SK-N-SH (cell line): ENCODE data around the gene CACNA1E. TPM values are rescaled to one million over a fixed set of nuclear protein-coding genes. Genes with fewer than 3 reads are reported as not detected.

Source experiments
- CTCF ChIA-PET: fragments of 300-600, 350-600 bp; formaldehyde crosslinking; extraction: SDS; loops from one replicate; lab custom pipeline; 2021; lab: Yijun Ruan, JAX
- POLR2A ChIA-PET: fragments of 350-600 bp; sonication (Branson Sonifier 250); formaldehyde crosslinking; extraction: SDS; loops from one replicate; lab custom pipeline; 2020; ENCODE audit warnings: antibody characterized with exemption, inconsistent platforms; lab: Yijun Ruan, JAX
- DNase-seq: peaks from one replicate; pipeline ENCODE4 v3.0.0; 2012
- H2AFZ ChIP-seq: fragments of 200-600 bp; sonication (generic); 2 replicates; pipeline ENCODE4 v1.8.1; 2016; ENCODE audit warnings: antibody characterized with exemption, mild to moderate bottlenecking, low read depth
- H3F3A ChIP-seq: fragments of 200-600 bp; sonication (generic); replicated peaks from 2 replicates; pipeline ENCODE3; 2016; ENCODE audit warnings: antibody characterized with exemption, mild to moderate bottlenecking; ENCODE audit not compliant: insufficient read depth
- H3K27ac ChIP-seq, 2 experiments: fragments of 200-500 bp in 1 of 2; fragments of 200-600 bp in 1 of 2; sonication (Bioruptor generic) in 1 of 2; sonication (generic), shearing (Covaris generic) in 1 of 2; 2 replicates each; pipeline versions ENCODE4 v1.5.1 to v1.6.1; 2014 to 2016; ENCODE audit warnings: low read depth in 2 of 2, inconsistent platforms in 1 of 2, low read length in 1 of 2, mild to moderate bottlenecking in 1 of 2, mixed read lengths in 1 of 2
- H3K27me3 ChIP-seq: fragments of 200-600 bp; sonication (generic), shearing (Covaris generic); 2 replicates; pipeline ENCODE4 v1.6.1; 2016; ENCODE audit warnings: mixed run types; ENCODE audit not compliant: insufficient read depth
- H3K36me3 ChIP-seq, 2 experiments: fragments of 200-500 bp in 1 of 2; fragments of 200-600 bp in 1 of 2; sonication (Bioruptor generic) in 1 of 2; sonication (generic) in 1 of 2; replicated peaks in 1 of 2; 2 replicates each; pipeline versions ENCODE3 to v1.5.1; 2014 to 2016; ENCODE audit warnings: low read length in 1 of 2, mild to moderate bottlenecking in 1 of 2; ENCODE audit not compliant: insufficient read depth in 2 of 2, control insufficient read depth in 1 of 2
- H3K4me1 ChIP-seq, 2 experiments: fragments of 200-500 bp in 1 of 2; fragments of 200-600 bp in 1 of 2; sonication (Bioruptor generic) in 1 of 2; sonication (generic), shearing (Covaris generic) in 1 of 2; 2 replicates each; pipeline versions ENCODE4 v1.5.1 to v1.6.1; 2014 to 2016; ENCODE audit warnings: low read depth in 1 of 2, low read length in 1 of 2, mixed run types in 1 of 2; ENCODE audit not compliant: insufficient read depth in 2 of 2, control insufficient read depth in 1 of 2
- H3K4me2 ChIP-seq: fragments of 200-600 bp; sonication (generic), shearing (Covaris generic); 2 replicates; pipeline ENCODE4 v1.6.1; 2017; ENCODE audit warnings: mixed run types
- H3K4me3 ChIP-seq, 2 experiments: fragments of 200-500 bp in 1 of 2; fragments of 200-600 bp in 1 of 2; sonication (Bioruptor generic) in 1 of 2; sonication (generic), shearing (Covaris generic) in 1 of 2; 2 replicates each; pipeline versions ENCODE4 v1.5.1 to v1.8.1; 2014 to 2016; ENCODE audit warnings: low read depth in 2 of 2, inconsistent platforms in 1 of 2, low read length in 1 of 2, mild to moderate bottlenecking in 1 of 2, mixed read lengths in 1 of 2, moderate library complexity in 1 of 2
- H3K79me2 ChIP-seq: fragments of 200-600 bp; sonication (generic); 2 replicates; pipeline ENCODE4 v1.8.1; 2017; ENCODE audit warnings: mild to moderate bottlenecking; ENCODE audit not compliant: insufficient read depth
- H3K9ac ChIP-seq: fragments of 200-600 bp; sonication (generic); 2 replicates; pipeline ENCODE4 v1.6.1; 2017; ENCODE audit warnings: mixed run types
- H3K9me2 ChIP-seq: fragments of 200-600 bp; sonication (generic); 2 replicates; pipeline ENCODE4 v1.6.1; 2017; ENCODE audit warnings: mixed run types
- H3K9me3 ChIP-seq: fragments of 200-600 bp; sonication (generic); 2 replicates; pipeline ENCODE4 v1.6.1; 2017; ENCODE audit warnings: mixed run types, mild to moderate bottlenecking, moderate library complexity
- H4K20me1 ChIP-seq: fragments of 200-600 bp; sonication (generic); 2 replicates; pipeline ENCODE4 v1.6.1; 2017; ENCODE audit warnings: mild to moderate bottlenecking, mixed run types; ENCODE audit not compliant: insufficient read depth
- CHD2 ChIP-seq: fragments of 150-350 bp; IDR thresholded peaks from 2 replicates; pipeline ENCODE4 v1.6.1; 2018; ENCODE audit warnings: low read length; ENCODE audit not compliant: partially characterized antibody
- ELF1 ChIP-seq: IDR thresholded peaks from 2 replicates; pipeline ENCODE4 v1.4.0; 2012
- EP300 ChIP-seq, 2 experiments: IDR thresholded peaks; 2 replicates each; pipeline versions ENCODE4 v1.4.0 to v1.6.1; 2012; ENCODE audit warnings: borderline replicate concordance in 1 of 2, low read depth in 1 of 2, low read length in 1 of 2
- FOXM1 ChIP-seq: IDR thresholded peaks from 2 replicates; pipeline ENCODE4 v1.4.0; 2012; ENCODE audit warnings: low read depth, mild to moderate bottlenecking
- GABPA ChIP-seq: IDR thresholded peaks from 2 replicates; pipeline ENCODE4 v1.4.0; 2012; ENCODE audit warnings: low read depth, mild to moderate bottlenecking
- GATA2 ChIP-seq: sonication (generic); formaldehyde crosslinking; IDR thresholded peaks from 2 replicates; pipeline ENCODE4 v1.5.0; 2020; ENCODE audit warnings: mild to moderate bottlenecking, missing genetic modification reagents
- NRF1 ChIP-seq: IDR thresholded peaks from 2 replicates; pipeline ENCODE4 v1.6.1; 2012; ENCODE audit warnings: low read depth, mild to moderate bottlenecking, low read length
- POLR2AphosphoS5 ChIP-seq: IDR thresholded peaks from 2 replicates; pipeline ENCODE4 v1.6.1; 2012; ENCODE audit warnings: low read depth, low read length
- RAD21 ChIP-seq: IDR thresholded peaks from 2 replicates; pipeline ENCODE4 v1.6.1; 2012; ENCODE audit warnings: mild to moderate bottlenecking, low read length
- RCOR1 ChIP-seq: fragments of 150-350 bp; IDR thresholded peaks from 2 replicates; pipeline ENCODE4 v1.6.1; 2017; ENCODE audit warnings: antibody characterized with exemption, low read length
- RXRA ChIP-seq: IDR thresholded peaks from 2 replicates; pipeline ENCODE4 v1.4.0; 2012; ENCODE audit warnings: low read depth, mild to moderate bottlenecking, borderline replicate concordance
- SIN3A ChIP-seq: IDR thresholded peaks from 2 replicates; pipeline ENCODE4 v1.6.1; 2012; ENCODE audit warnings: low read depth, mild to moderate bottlenecking, low read length, moderate library complexity, borderline replicate concordance
- SMC3 ChIP-seq: IDR thresholded peaks from 2 replicates; pipeline ENCODE4 v1.6.1; 2012; ENCODE audit warnings: low read depth, low read length, improper control_type of control experiment
- TAF1 ChIP-seq: IDR thresholded peaks from 2 replicates; pipeline ENCODE4 v1.6.1; 2012; ENCODE audit warnings: low read depth, mild to moderate bottlenecking, low read length, moderate library complexity, borderline replicate concordance
- WGBS: methylation state at CpG from one replicate; pipeline ENCODE4 v1.1.6; 2017; ENCODE audit warnings: low lambda C conversion rate; 5-methylcytosine and 5-hydroxymethylcytosine counted together
- polyA plus RNA-seq, 3 experiments: library from polyadenylated mRNA; depleted of rRNA; stranded (reverse); fragments of >200 nt; gene quantifications; 2 replicates each; pipeline ENCODE4 v1.2.3, GENCODE V29; 2012
- TF ChIP-seq, protein P1 (sequence below): IDR thresholded peaks from 2 replicates; pipeline ENCODE4; 2012
- TF ChIP-seq, protein P2 (sequence below): IDR thresholded peaks from 2 replicates; pipeline ENCODE4 v1.4.0; 2012; ENCODE audit warnings: low read depth, borderline replicate concordance
- TF ChIP-seq, protein P3 (sequence below): IDR thresholded peaks from 2 replicates; pipeline ENCODE4 v1.4.0; 2012; ENCODE audit warnings: low read depth
- TF ChIP-seq, protein P4 (sequence below): fragments of 150-350 bp; IDR thresholded peaks from 2 replicates; pipeline ENCODE4 v1.6.1; 2017; ENCODE audit warnings: antibody characterized with exemption, low read length, low read depth, borderline replicate concordance
- TF ChIP-seq, protein P5 (sequence below): IDR thresholded peaks from 2 replicates; pipeline ENCODE4 v1.4.0; 2012; ENCODE audit warnings: low read depth, borderline replicate concordance

Gene CACNA1E
- polyA plus RNA-seq, 1 of the 3 experiments (the other 2 are of a cell fraction): not detected

DNA sequence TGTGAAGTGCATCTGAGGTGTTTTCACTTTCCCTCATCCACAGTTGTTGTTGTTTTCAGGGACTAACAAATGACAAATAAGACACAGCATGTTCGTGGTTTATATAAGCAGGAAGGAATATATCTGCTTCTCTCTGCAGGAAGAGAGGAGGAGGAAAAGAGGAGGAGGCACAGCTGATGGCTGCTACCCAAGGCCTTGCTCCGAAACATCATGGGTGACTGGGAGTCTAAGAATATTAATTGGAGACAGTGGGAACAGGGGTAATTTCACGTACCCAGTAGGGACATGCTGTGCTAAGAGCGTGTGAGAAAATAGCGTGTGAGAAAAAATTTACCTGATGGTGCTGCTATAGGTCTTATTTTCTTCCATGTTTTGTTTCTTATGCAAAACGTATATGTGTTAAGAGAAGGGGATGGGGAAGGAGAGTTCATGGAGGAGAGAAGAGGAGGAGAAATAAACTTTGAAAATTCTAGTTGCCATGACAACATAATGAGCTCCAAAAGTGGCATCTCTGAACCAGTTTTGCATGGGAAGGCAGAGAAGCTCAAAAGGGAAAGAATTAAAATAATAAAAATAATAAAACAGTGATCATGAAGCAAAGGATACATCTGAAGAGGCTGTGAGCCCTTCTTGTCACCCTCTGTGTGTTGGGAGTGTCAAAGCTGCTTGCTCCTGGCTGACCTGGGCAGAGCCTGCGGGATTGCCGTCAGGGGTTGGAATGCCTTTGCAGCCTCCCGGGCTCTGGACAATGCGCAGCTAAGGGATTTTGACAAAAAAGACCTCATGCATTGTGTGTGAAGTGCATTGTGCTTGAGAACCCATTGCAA lies 192.0 kb downstream of the CACNA1E start:
- Histone ChIP-seq H3F3A (no peaks in the 10 kb centered on the region), H3K9me3 (no peaks in the 10 kb centered on the region), H3K4me2 (no peak overlapping the region), H3K4me3 (no peak overlapping the region), H3K4me1 (no peaks in the 10 kb centered on the region), H3K27me3 (no peaks in the 10 kb centered on the region), H3K36me3 (no peaks in the 10 kb centered on the region), H3K9ac (no peak overlapping the region), H3K9me2 (no peaks in the 10 kb centered on the region), H2AFZ (no peak overlapping the region), H3K79me2 (no peaks in the 10 kb centered on the region), H4K20me1 (no peaks in the 10 kb centered on the region), H3K27ac (no peak overlapping the region)
- DNase-seq: no peak
- WGBS: 32% methylated on average over 8 of the region's 10 CpGs
- TF ChIP-seq, protein P1, sequence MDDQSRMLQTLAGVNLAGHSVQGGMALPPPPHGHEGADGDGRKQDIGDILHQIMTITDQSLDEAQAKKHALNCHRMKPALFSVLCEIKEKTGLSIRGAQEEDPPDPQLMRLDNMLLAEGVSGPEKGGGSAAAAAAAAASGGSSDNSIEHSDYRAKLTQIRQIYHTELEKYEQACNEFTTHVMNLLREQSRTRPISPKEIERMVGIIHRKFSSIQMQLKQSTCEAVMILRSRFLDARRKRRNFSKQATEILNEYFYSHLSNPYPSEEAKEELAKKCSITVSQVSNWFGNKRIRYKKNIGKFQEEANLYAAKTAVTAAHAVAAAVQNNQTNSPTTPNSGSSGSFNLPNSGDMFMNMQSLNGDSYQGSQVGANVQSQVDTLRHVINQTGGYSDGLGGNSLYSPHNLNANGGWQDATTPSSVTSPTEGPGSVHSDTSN: no peak
- no peak for TF ChIP-seq SIN3A
- TF ChIP-seq, protein P2, sequence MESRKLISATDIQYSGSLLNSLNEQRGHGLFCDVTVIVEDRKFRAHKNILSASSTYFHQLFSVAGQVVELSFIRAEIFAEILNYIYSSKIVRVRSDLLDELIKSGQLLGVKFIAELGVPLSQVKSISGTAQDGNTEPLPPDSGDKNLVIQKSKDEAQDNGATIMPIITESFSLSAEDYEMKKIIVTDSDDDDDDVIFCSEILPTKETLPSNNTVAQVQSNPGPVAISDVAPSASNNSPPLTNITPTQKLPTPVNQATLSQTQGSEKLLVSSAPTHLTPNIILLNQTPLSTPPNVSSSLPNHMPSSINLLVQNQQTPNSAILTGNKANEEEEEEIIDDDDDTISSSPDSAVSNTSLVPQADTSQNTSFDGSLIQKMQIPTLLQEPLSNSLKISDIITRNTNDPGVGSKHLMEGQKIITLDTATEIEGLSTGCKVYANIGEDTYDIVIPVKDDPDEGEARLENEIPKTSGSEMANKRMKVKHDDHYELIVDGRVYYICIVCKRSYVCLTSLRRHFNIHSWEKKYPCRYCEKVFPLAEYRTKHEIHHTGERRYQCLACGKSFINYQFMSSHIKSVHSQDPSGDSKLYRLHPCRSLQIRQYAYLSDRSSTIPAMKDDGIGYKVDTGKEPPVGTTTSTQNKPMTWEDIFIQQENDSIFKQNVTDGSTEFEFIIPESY: no peak
- TF ChIP-seq GATA2 (CRISPR knock-in tag): no peak
- no peak for TF ChIP-seq NRF1
- no peak for TF ChIP-seq RXRA
- no peak for TF ChIP-seq SMC3
- TF ChIP-seq, protein P3, sequence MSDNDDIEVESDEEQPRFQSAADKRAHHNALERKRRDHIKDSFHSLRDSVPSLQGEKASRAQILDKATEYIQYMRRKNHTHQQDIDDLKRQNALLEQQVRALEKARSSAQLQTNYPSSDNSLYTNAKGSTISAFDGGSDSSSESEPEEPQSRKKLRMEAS: no peak
- TF ChIP-seq GABPA: no peak
- TF ChIP-seq TAF1: no peak
- no peak for TF ChIP-seq RCOR1
- TF ChIP-seq ELF1: no peak
- no peak for TF ChIP-seq CHD2
- ChIA-PET CTCF (interaction anchor here (1.0 to 5.0 kb wide), 3 partner anchors 12 to 197 kb away, joined by 4 to 32 read pairs (median 5); partner anchors contain the start of gene CACNA1E), POLR2A (no interaction called here)

DNA sequence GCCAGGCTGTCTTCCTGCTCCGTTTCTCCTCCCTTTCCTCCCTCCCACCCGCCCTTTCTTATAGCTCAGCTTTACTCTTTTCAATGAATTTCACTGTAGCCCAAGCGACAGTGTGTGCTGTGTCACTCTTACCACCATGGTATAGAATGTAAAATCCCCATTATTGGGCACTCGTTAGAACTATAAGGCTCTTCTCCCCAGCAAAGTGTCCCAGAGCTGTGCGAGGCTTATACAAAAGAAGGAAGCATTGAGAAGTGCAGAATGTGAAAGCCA lies 192.5 kb downstream of the CACNA1E start:
- H3K36me3 ChIP-seq: no peaks in the 10 kb centered on the region
- H3F3A ChIP-seq: no peaks in the 10 kb centered on the region
- no peaks in the 10 kb centered on the region for H3K4me1 ChIP-seq
- no peaks in the 10 kb centered on the region for H3K9me3 ChIP-seq
- no peaks in the 10 kb centered on the region for H3K27me3 ChIP-seq
- TF ChIP-seq EP300 (IDR thresholded peaks at IDR 0.05; ENCODE audit: borderline replicate concordance in 1 of 2, low read depth in 1 of 2, low read length in 1 of 2): no peak
- no peak for TF ChIP-seq POLR2AphosphoS5
- TF ChIP-seq, protein P4, sequence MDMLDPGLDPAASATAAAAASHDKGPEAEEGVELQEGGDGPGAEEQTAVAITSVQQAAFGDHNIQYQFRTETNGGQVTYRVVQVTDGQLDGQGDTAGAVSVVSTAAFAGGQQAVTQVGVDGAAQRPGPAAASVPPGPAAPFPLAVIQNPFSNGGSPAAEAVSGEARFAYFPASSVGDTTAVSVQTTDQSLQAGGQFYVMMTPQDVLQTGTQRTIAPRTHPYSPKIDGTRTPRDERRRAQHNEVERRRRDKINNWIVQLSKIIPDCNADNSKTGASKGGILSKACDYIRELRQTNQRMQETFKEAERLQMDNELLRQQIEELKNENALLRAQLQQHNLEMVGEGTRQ: no peak
- no peak for TF ChIP-seq SMC3
- TF ChIP-seq, protein P5, sequence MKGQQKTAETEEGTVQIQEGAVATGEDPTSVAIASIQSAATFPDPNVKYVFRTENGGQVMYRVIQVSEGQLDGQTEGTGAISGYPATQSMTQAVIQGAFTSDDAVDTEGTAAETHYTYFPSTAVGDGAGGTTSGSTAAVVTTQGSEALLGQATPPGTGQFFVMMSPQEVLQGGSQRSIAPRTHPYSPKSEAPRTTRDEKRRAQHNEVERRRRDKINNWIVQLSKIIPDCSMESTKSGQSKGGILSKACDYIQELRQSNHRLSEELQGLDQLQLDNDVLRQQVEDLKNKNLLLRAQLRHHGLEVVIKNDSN: no peak
- no peak for TF ChIP-seq RAD21
- TF ChIP-seq FOXM1: no peak
- TF ChIP-seq TAF1: no peak
- no peak overlapping the region for H3K27ac ChIP-seq
- H3K79me2 ChIP-seq: no peaks in the 10 kb centered on the region
- H3K9ac ChIP-seq: no peak overlapping the region
- ChIA-PET CTCF (interaction anchor here (1.0 to 5.0 kb wide), 4 partner anchors 12 to 198 kb away, joined by 4 to 32 read pairs (median 4); partner anchors contain the start of gene CACNA1E), POLR2A (no interaction called here)
- no peak overlapping the region for H2AFZ ChIP-seq
- H3K9me2 ChIP-seq: no peaks in the 10 kb centered on the region
- no peaks in the 10 kb centered on the region for H4K20me1 ChIP-seq
- no peak overlapping the region for H3K4me3 ChIP-seq
- no peak overlapping the region for H3K4me2 ChIP-seq
- 9% methylated on average over 5 of the region's 5 CpGs for WGBS
- no peak for DNase-seq
